SU-DHL-6 (cell line): Measurements from ENCODE around the gene OR5A2.
A peak's percentile ranks its signal among the peaks of the same experiment; 100 is the strongest.

ENCODE experiments used
- H2AFZ ChIP-seq: fragments of 200-600 bp; sonication (generic); 2 replicates; pipeline ENCODE4 v1.6.1; 2014; ENCODE audit warnings: low read depth, mild to moderate bottlenecking, moderate library complexity, mixed read lengths, antibody characterized with exemption, low read length; ENCODE audit not compliant: severe bottlenecking
- H3F3A ChIP-seq: fragments of 200-600 bp; shearing (Covaris generic); 2 replicates; pipeline ENCODE4 v1.6.0; 2016; ENCODE audit warnings: antibody characterized with exemption, mild to moderate bottlenecking; ENCODE audit not compliant: insufficient read depth
- H3K27ac ChIP-seq: fragments of 200-600 bp; sonication (generic); 2 replicates; pipeline ENCODE4 v1.5.1; 2016; ENCODE audit warnings: low read depth, mild to moderate bottlenecking, low read length, moderate library complexity, mixed read lengths
- H3K27me3 ChIP-seq: fragments of 200-600 bp; sonication (generic), shearing (Covaris generic); 2 replicates; pipeline ENCODE4 v1.6.0; 2014; ENCODE audit warnings: mild to moderate bottlenecking, low read length
- H3K36me3 ChIP-seq: fragments of 200-600 bp; sonication (generic); 2 replicates; pipeline ENCODE4 v1.6.1; 2014; ENCODE audit warnings: mild to moderate bottlenecking, low read length, mixed read lengths
- H3K4me2 ChIP-seq: fragments of 300-600, 200-600 bp; shearing (Covaris generic), sonication (generic); 2 replicates; pipeline ENCODE4 v1.6.0; 2014; ENCODE audit warnings: low read length, low read depth, mild to moderate bottlenecking; ENCODE audit not compliant: poor library complexity, severe bottlenecking
- H3K4me3 ChIP-seq: fragments of 200-600 bp; sonication (generic); 2 replicates; pipeline ENCODE4 v1.5.1; 2014; ENCODE audit warnings: antibody characterized with exemption, low read length, mild to moderate bottlenecking, mixed read lengths; ENCODE audit not compliant: insufficient read depth, poor library complexity, severe bottlenecking
- H3K79me2 ChIP-seq: fragments of 200-600 bp; sonication (generic); 2 replicates; pipeline ENCODE4 v1.6.1; 2014; ENCODE audit warnings: mild to moderate bottlenecking, low read length, moderate library complexity; ENCODE audit not compliant: insufficient read depth
- H3K9ac ChIP-seq: fragments of 200-600 bp; sonication (generic); 2 replicates; pipeline ENCODE4 v1.7.0; 2014; ENCODE audit warnings: mild to moderate bottlenecking, low read length
- H3K9me2 ChIP-seq: fragments of 200-600 bp; sonication (generic); replicated peaks from 2 replicates; pipeline ENCODE4 v1.6.1; 2014; ENCODE audit warnings: low read length; ENCODE audit not compliant: insufficient read depth
- H3K9me3 ChIP-seq: fragments of 200-600 bp; sonication (generic); 2 replicates; pipeline ENCODE4 v1.6.1; 2014; ENCODE audit warnings: low read length, mixed read lengths; ENCODE audit not compliant: insufficient read depth
- H4K20me1 ChIP-seq: fragments of 200-600 bp; sonication (generic); 2 replicates; pipeline ENCODE4 v1.6.1; 2014; ENCODE audit warnings: low read depth, mild to moderate bottlenecking, antibody characterized with exemption, low read length, moderate library complexity, mixed read lengths
- CTCF ChIP-seq: fragments of 200-600 bp; sonication (generic); IDR thresholded peaks from one replicate; pipeline ENCODE4 v1.5.1; 2017; ENCODE audit warnings: antibody characterized with exemption, mild to moderate bottlenecking, low read length, moderate library complexity; ENCODE audit not compliant: insufficient read depth, poor library complexity, severe bottlenecking
- EZH2phosphoT487 ChIP-seq: fragments of 200-600 bp; sonication (generic), shearing (Covaris generic); conservative IDR thresholded peaks from 2 replicates; pipeline ENCODE4 v1.6.1; 2018; ENCODE audit warnings: mild to moderate bottlenecking, antibody characterized with exemption, low read length, moderate library complexity, mixed read lengths

Gene OR5A2

GRCh38 chr11:59429924-59430516 is 3.8 kb upstream of the OR5A2 start:
- H3K36me3 ChIP-seq = no peaks in the 10 kb centered on the region
- H3K4me3 ChIP-seq = no peak overlapping the region
- H3K27me3 ChIP-seq = no peaks in the 10 kb centered on the region
- no peaks in the 10 kb centered on the region for H4K20me1 ChIP-seq
- H3K79me2 ChIP-seq = no peaks in the 10 kb centered on the region
- H3K9me2 ChIP-seq = no peaks in the 10 kb centered on the region
- no peak overlapping the region for H3K9ac ChIP-seq
- no peak overlapping the region for H3K27ac ChIP-seq
- peak; percentile 58 for TF ChIP-seq CTCF
- TF ChIP-seq EZH2phosphoT487 = no peak
- H3F3A ChIP-seq = no peaks in the 10 kb centered on the region
- no peak overlapping the region for H3K4me2 ChIP-seq
- no peak overlapping the region for H2AFZ ChIP-seq
- no peaks in the 10 kb centered on the region for H3K9me3 ChIP-seq

DNA sequence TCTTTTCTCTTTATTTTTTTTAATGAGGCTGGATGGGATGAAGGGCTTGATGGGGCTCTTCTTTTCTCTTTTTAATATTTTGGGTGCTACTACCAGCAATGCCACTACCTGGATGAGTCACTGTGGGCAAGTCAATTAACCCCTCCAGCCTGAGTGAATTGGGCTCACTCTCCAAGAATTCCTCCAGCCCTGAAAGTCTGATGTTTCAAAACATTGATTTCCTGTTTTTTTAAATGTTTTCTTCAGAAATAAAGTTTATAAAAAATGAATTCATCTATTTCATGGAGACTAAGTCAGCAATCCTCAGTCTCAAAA is 812 bp upstream of the OR5A2 start:
- no peak overlapping the region for H2AFZ ChIP-seq
- H3K9ac ChIP-seq = no peak overlapping the region
- no peak overlapping the region for H3K4me3 ChIP-seq
- H3F3A ChIP-seq = no peaks in the 10 kb centered on the region
- H3K27me3 ChIP-seq = no peaks in the 10 kb centered on the region
- TF ChIP-seq EZH2phosphoT487 (no peak), CTCF (no peak)
- H3K9me2 ChIP-seq = no peaks in the 10 kb centered on the region
- H3K36me3 ChIP-seq = no peaks in the 10 kb centered on the region
- H3K9me3 ChIP-seq = no peaks in the 10 kb centered on the region
- H4K20me1 ChIP-seq = no peaks in the 10 kb centered on the region
- no peaks in the 10 kb centered on the region for H3K79me2 ChIP-seq
- no peak overlapping the region for H3K4me2 ChIP-seq
- H3K27ac ChIP-seq = no peak overlapping the region

DNA sequence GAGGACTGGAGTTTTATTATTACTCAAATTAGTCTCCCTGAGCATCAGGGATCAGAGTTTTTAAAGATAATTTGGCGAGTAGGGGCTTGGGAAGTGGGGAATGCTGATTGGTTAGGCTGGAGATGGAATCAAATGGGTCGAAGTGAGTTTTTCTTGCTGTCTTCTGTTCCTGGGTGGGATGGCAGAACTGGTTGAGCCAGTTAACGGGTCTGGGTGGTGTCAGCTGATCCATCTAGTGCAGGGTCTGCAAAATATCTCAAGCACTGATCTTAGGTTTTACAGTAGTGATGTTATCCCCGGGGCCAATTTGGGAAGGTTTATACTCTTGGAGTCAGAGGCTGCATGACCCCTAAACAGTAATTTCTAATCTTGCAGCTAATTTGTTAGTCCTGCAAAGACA is 1.1 kb downstream of the OR5A2 start:
- TF ChIP-seq CTCF (no peak), EZH2phosphoT487 (no peak)
- Histone ChIP-seq H4K20me1 (no peaks in the 10 kb centered on the region), H3K27me3 (no peaks in the 10 kb centered on the region), H3K4me3 (no peak overlapping the region), H3K79me2 (no peaks in the 10 kb centered on the region), H3K9ac (no peak overlapping the region), H2AFZ (no peak overlapping the region), H3K9me2 (no peaks in the 10 kb centered on the region), H3K27ac (no peak overlapping the region), H3K4me2 (no peak overlapping the region), H3F3A (no peaks in the 10 kb centered on the region), H3K9me3 (no peaks in the 10 kb centered on the region), H3K36me3 (no peaks in the 10 kb centered on the region)
